ENCODE results near the gene PCBD1.
A peak's percentile ranks its signal among the peaks of the same experiment; 100 is the strongest.

The PCBD1 gene

GRCh38 chr10:70902661-70903261, 14.4 kb upstream of the PCBD1 start:
- no peak for DNase-seq (ENCODE audit: low read depth)

GRCh38 chr10:70901276-70901878, 13.0 kb upstream of the PCBD1 start:
- DNase-seq (ENCODE audit: low read depth) = no peak

- no peak for DNase-seq (ENCODE audit: low read depth)
These were observed 10.7 kb upstream of the PCBD1 start for GRCh38 chr10:70899096-70899495.

GRCh38 chr10:70898687-70899086, 10.3 kb upstream of the PCBD1 start:
- no peak for DNase-seq (ENCODE audit: low read depth)

GRCh38 chr10:70896551-70896950, 8.2 kb upstream of the PCBD1 start:
- no peak for DNase-seq (ENCODE audit: low read depth)

GRCh38 chr10:70894416-70894815, 6.1 kb upstream of the PCBD1 start:
- DNase-seq (ENCODE audit: low read depth) = no peak

GRCh38 chr10:70893227-70894006, 5.1 kb upstream of the PCBD1 start:
- no peak for DNase-seq (ENCODE audit: low read depth)

- DNase-seq (ENCODE audit: low read depth) = no peak
These were observed 4.3 kb upstream of the PCBD1 start for GRCh38 chr10:70892631-70893030.

- no peak for DNase-seq (ENCODE audit: low read depth)
These were observed 3.3 kb upstream of the PCBD1 start for GRCh38 chr10:70891627-70892026.

GRCh38 chr10:70890917-70891431, 2.6 kb upstream of the PCBD1 start:
- no peak for DNase-seq (ENCODE audit: low read depth)

- no peak for DNase-seq (ENCODE audit: low read depth)
These were observed 926 bp upstream of the PCBD1 start for GRCh38 chr10:70889291-70889690.

- no peak for DNase-seq (ENCODE audit: low read depth)
These were observed 1.3 kb downstream of the PCBD1 start for GRCh38 chr10:70886921-70887665.

- no peak for DNase-seq (ENCODE audit: low read depth)
These were observed 2.1 kb downstream of the PCBD1 start for GRCh38 chr10:70885931-70886903.

- DNase-seq (ENCODE audit: low read depth) = no peak
These were observed 2.9 kb downstream of the PCBD1 start for GRCh38 chr10:70885481-70885880.

- no peak for DNase-seq (ENCODE audit: low read depth)
These were observed 3.6 kb downstream of the PCBD1 start for GRCh38 chr10:70884741-70885140.

- DNase-seq (ENCODE audit: low read depth) = peak; percentile 68
These were observed 8.3 kb downstream of the PCBD1 start for GRCh38 chr10:70880077-70880534.

- no peak for DNase-seq (ENCODE audit: low read depth)
These were observed 9.2 kb downstream of the PCBD1 start for GRCh38 chr10:70879207-70879606.

- no peak for DNase-seq (ENCODE audit: low read depth)
These were observed 14.3 kb downstream of the PCBD1 start for GRCh38 chr10:70874061-70874460.

GRCh38 chr10:70872291-70872690, 16.1 kb downstream of the PCBD1 start:
- no peak for DNase-seq (ENCODE audit: low read depth)

GRCh38 chr10:70866424-70866823, 21.9 kb downstream of the PCBD1 start:
- no peak for DNase-seq (ENCODE audit: low read depth)

- no peak for DNase-seq (ENCODE audit: low read depth)
These were observed 23.4 kb downstream of the PCBD1 start for GRCh38 chr10:70864935-70865334.

Data from activated T-cell treated with anti-CD3 and anti-CD28 coated beads for 24 hours (primary cell).